A549 (cell line): ENCODE measurements around the gene ZNF438.

ENCODE experiments used
- BHLHE40 ChIP-seq: IDR thresholded peaks from 2 replicates; pipeline ENCODE4 v1.6.1; 2012; ENCODE audit warnings: low read depth, low read length, inconsistent platforms
- CEBPB ChIP-seq, 2 experiments: fragments of >200 bp in 1 of 2; sonication (Bioruptor Twin) in 1 of 2; formaldehyde crosslinking in 1 of 2; IDR thresholded peaks; 2 replicates each; pipeline ENCODE4 v1.6.1; 2012 to 2016
- CHD2 ChIP-seq: fragments of 150-350 bp; IDR thresholded peaks from 2 replicates; pipeline ENCODE4 v1.6.1; 2014; ENCODE audit warnings: low read length; ENCODE audit not compliant: partially characterized antibody
- FOXS1 ChIP-seq: fragments of 250-450 bp; sonication (Bioruptor Pico); IDR thresholded peaks from 2 replicates; pipeline ENCODE4 v1.5.0; 2020; ENCODE audit warnings: mild to moderate bottlenecking, moderate library complexity
- HOXB5 ChIP-seq: fragments of 250-450 bp; sonication (Bioruptor Pico); IDR thresholded peaks from 2 replicates; pipeline ENCODE4 v1.5.0; 2020; ENCODE audit warnings: mild to moderate bottlenecking, moderate library complexity
- JUNB ChIP-seq: fragments of >200 bp; sonication (Bioruptor Twin); formaldehyde crosslinking; IDR thresholded peaks from 2 replicates; pipeline ENCODE4 v1.6.1; 2016
- MYC ChIP-seq: IDR thresholded peaks from 2 replicates; pipeline ENCODE4 v1.6.1; 2012; ENCODE audit warnings: mild to moderate bottlenecking, inconsistent platforms, low read length, improper control_type of control experiment, borderline replicate concordance
- PHF8 ChIP-seq: fragments of 200-600 bp; sonication (generic); IDR thresholded peaks from 2 replicates; pipeline ENCODE4 v1.6.1; 2016; ENCODE audit warnings: low read depth, mild to moderate bottlenecking, antibody characterized with exemption, moderate library complexity, borderline replicate concordance
- POLR2A ChIP-seq: IDR thresholded peaks from 2 replicates; pipeline ENCODE4 v1.6.1; 2012; ENCODE audit warnings: mild to moderate bottlenecking, low read length
- POLR2AphosphoS2 ChIP-seq: conservative IDR thresholded peaks from 2 replicates; pipeline ENCODE4 v1.6.1; 2012; ENCODE audit warnings: low read length, improper control_type of control experiment, inconsistent platforms
- RCOR1 ChIP-seq: fragments of 150-350 bp; IDR thresholded peaks from 2 replicates; pipeline ENCODE4 v1.6.1; 2014; ENCODE audit warnings: antibody characterized with exemption, low read length, low read depth
- SMC3 ChIP-seq: fragments of >200 bp; sonication (Bioruptor Twin); formaldehyde crosslinking; IDR thresholded peaks from 3 replicates; pipeline ENCODE4 v1.6.1; 2018; ENCODE audit warnings: inconsistent platforms
- TF ChIP-seq, protein P1 (sequence below): fragments of >200 bp; sonication (Bioruptor Twin); formaldehyde crosslinking; IDR thresholded peaks from 3 replicates; pipeline ENCODE4 v1.5.1; 2016
- TF ChIP-seq, protein P2 (sequence below): fragments of 150-350 bp; IDR thresholded peaks from 2 replicates; pipeline ENCODE4 v1.6.1; 2014; ENCODE audit warnings: low read depth, mild to moderate bottlenecking, low read length

GRCh38 chr10:30882281-30882680 lies 149.4 kb downstream of the ZNF438 start:
- TF ChIP-seq POLR2A (no peak), POLR2AphosphoS2 (no peak), CHD2 (no peak), CEBPB (IDR thresholded peaks at IDR 0.05) (no peak), MYC (no peak), PHF8 (no peak), SMC3 (no peak), FOXS1 (CRISPR knock-in tag) (no peak), BHLHE40 (no peak), RCOR1 (no peak), HOXB5 (no peak), JUNB (no peak)
- TF ChIP-seq, protein P1, sequence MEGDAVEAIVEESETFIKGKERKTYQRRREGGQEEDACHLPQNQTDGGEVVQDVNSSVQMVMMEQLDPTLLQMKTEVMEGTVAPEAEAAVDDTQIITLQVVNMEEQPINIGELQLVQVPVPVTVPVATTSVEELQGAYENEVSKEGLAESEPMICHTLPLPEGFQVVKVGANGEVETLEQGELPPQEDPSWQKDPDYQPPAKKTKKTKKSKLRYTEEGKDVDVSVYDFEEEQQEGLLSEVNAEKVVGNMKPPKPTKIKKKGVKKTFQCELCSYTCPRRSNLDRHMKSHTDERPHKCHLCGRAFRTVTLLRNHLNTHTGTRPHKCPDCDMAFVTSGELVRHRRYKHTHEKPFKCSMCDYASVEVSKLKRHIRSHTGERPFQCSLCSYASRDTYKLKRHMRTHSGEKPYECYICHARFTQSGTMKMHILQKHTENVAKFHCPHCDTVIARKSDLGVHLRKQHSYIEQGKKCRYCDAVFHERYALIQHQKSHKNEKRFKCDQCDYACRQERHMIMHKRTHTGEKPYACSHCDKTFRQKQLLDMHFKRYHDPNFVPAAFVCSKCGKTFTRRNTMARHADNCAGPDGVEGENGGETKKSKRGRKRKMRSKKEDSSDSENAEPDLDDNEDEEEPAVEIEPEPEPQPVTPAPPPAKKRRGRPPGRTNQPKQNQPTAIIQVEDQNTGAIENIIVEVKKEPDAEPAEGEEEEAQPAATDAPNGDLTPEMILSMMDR: no peak
- TF ChIP-seq, protein P2, sequence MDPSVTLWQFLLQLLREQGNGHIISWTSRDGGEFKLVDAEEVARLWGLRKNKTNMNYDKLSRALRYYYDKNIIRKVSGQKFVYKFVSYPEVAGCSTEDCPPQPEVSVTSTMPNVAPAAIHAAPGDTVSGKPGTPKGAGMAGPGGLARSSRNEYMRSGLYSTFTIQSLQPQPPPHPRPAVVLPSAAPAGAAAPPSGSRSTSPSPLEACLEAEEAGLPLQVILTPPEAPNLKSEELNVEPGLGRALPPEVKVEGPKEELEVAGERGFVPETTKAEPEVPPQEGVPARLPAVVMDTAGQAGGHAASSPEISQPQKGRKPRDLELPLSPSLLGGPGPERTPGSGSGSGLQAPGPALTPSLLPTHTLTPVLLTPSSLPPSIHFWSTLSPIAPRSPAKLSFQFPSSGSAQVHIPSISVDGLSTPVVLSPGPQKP: no peak
